Caco-2 (cell line): ENCODE results near the gene B3GLCT. TPM values are rescaled to one million over a fixed set of nuclear protein-coding genes. Genes with fewer than 3 reads are reported as not detected.
"Not testable (repeated sequence)": the region's sequence is repeated elsewhere in the genome, so short reads cannot be mapped to it uniquely, and the experiment has no call there.

Experiments
- BruUV-seq: library from RNA; stranded (reverse); fragments of 400-500 nt; replicated peaks from 2 replicates; lab custom pipeline; 2021; lab: Mats Ljungman, UMichigan
- CTCF ChIA-PET: fragments of 300-600 bp; sonication (Branson Sonifier 250); formaldehyde crosslinking; loops from one replicate; lab custom pipeline; 2022; ENCODE audit warnings: antibody characterized with exemption; lab: Charles Lee
- POLR2A ChIA-PET: fragments of 300-600 bp; sonication (Branson Sonifier 250); formaldehyde crosslinking; loops from one replicate; lab custom pipeline; 2022; ENCODE audit warnings: antibody characterized with exemption; lab: Charles Lee
- DNase-seq, 2 experiments: peaks; one replicate each; pipeline versions ENCODE4 v3.0.0 to v3.0.0-alpha.2; 2020 to 2022
- H3K27me3 ChIP-seq: replicated peaks from 2 replicates; pipeline ENCODE4 v1.6.0; 2011; ENCODE audit warnings: low read length; ENCODE audit not compliant: control insufficient read depth, insufficient read depth
- H3K36me3 ChIP-seq: 2 replicates; pipeline ENCODE4 v1.5.1; 2011; ENCODE audit warnings: low read length; ENCODE audit not compliant: control insufficient read depth, insufficient read depth
- H3K4me1 ChIP-seq: fragments of 250-450 bp; sonication (Bioruptor Pico); 2 replicates; pipeline ENCODE4 v1.5.1; 2020; ENCODE audit warnings: mild to moderate bottlenecking
- H3K4me3 ChIP-seq: 2 replicates; pipeline ENCODE4 v1.5.1; 2011; ENCODE audit warnings: low read depth, mild to moderate bottlenecking, control low read depth, low read length
- H3K9me3 ChIP-seq: fragments of 250-450 bp; sonication (Bioruptor Pico); 2 replicates; pipeline ENCODE4 v1.5.1; 2020; ENCODE audit warnings: mild to moderate bottlenecking, moderate library complexity
- H3K27ac Mint-ChIP-seq: one replicate; pipeline ENCODE4 v1.8.0; 2022; ENCODE audit warnings: mixed read lengths; ENCODE audit not compliant: unreplicated experiment
- H3K27me3 Mint-ChIP-seq: one replicate; pipeline ENCODE4 v1.8.0; 2022; ENCODE audit warnings: mixed read lengths; ENCODE audit not compliant: insufficient read depth, unreplicated experiment
- H3K36me3 Mint-ChIP-seq: one replicate; pipeline ENCODE4 v1.8.0; 2022; ENCODE audit warnings: mild to moderate bottlenecking, mixed read lengths; ENCODE audit not compliant: insufficient read depth, unreplicated experiment
- H3K4me1 Mint-ChIP-seq: one replicate; pipeline ENCODE4 v1.8.0; 2022; ENCODE audit warnings: low read depth, mixed read lengths; ENCODE audit not compliant: unreplicated experiment
- H3K4me3 Mint-ChIP-seq: one replicate; pipeline ENCODE4 v1.8.0; 2022; ENCODE audit warnings: mild to moderate bottlenecking, moderate library complexity, mixed read lengths; ENCODE audit not compliant: unreplicated experiment
- H3K9me3 Mint-ChIP-seq: one replicate; pipeline ENCODE4 v1.8.0; 2022; ENCODE audit warnings: mixed read lengths; ENCODE audit not compliant: unreplicated experiment
- CTCF ChIP-seq, 2 experiments: fragments of 200-600 bp in 1 of 2; IDR thresholded peaks; 1 replicate in 1 of 2; 2 replicates in 1 of 2; pipeline versions ENCODE4 v1.5.1 to v1.8.0; 2011 to 2022; ENCODE audit warnings: antibody characterized with exemption in 1 of 2, control low read depth in 1 of 2, inconsistent platforms in 1 of 2, low read depth in 1 of 2, low read length in 1 of 2, mild to moderate bottlenecking in 1 of 2, moderate library complexity in 1 of 2; ENCODE audit not compliant: insufficient read depth in 1 of 2, severe bottlenecking in 1 of 2, unreplicated experiment in 1 of 2
- intact Hi-C: fragments of 100-400 bp; cut with micrococcal nuclease; formaldehyde crosslinking; loops from one replicate; pipeline ENCODE4 v1.10.0; 2022; ENCODE audit not compliant: unreplicated experiment
- total RNA-seq: library from RNA; stranded (reverse); gene quantifications from 2 replicates; pipeline ENCODE4 v1.2.3, GENCODE V29; 2022

The B3GLCT gene
- total RNA-seq, 1 experiment from 2014 or later: 4.5 TPM

GRCh38 chr13:31175847-31176532 lies 23.8 kb upstream of the B3GLCT start:
- Histone ChIP-seq H3K27me3 (no peaks in the 10 kb centered on the region), H3K4me1 (peaks cover 18% of the 10 kb centered on the region), H3K9me3 (no peaks in the 10 kb centered on the region; the same call in 1 of the 2 replicates), H3K36me3 (no peaks in the 10 kb centered on the region), H3K4me3 (no peak overlapping the region)
- no peak for TF ChIP-seq CTCF (IDR thresholded peaks at IDR 0.05; ENCODE audit: insufficient read depth in 1 of 2, low read depth in 1 of 2, low read length in 1 of 2, severe bottlenecking in 1 of 2, unreplicated experiment in 1 of 2)
- BruUV-seq: no TSS peak
- peaks cover 17% of the 10 kb centered on the region for H3K4me1 Mint-ChIP-seq
- POLR2A ChIA-PET: no interaction called here
- intact Hi-C loops: loop anchor here (10.0 kb wide), 1 partner anchor 249 kb away; no protein-coding TSS in a partner anchor
- no peaks in the 10 kb centered on the region for H3K27me3 Mint-ChIP-seq
- peaks cover 5% of the 10 kb centered on the region for H3K36me3 Mint-ChIP-seq
- no peak overlapping the region for H3K4me3 Mint-ChIP-seq
- peaks cover 10% of the 10 kb centered on the region for H3K9me3 Mint-ChIP-seq
- no peak for DNase-seq
- no peak overlapping the region for H3K27ac Mint-ChIP-seq
- CTCF ChIA-PET: interaction anchor here (0.9 kb wide), 1 partner anchor 248 kb away, joined by 3 read pairs; no protein-coding TSS in a partner anchor

GRCh38 chr13:31177813-31178495 lies 21.8 kb upstream of the B3GLCT start:
- BruUV-seq, H3K27me3 Mint-ChIP-seq, H3K36me3 ChIP-seq, H3K4me3 ChIP-seq, DNase-seq, H3K4me3 Mint-ChIP-seq, H3K9me3 ChIP-seq, H3K4me1 ChIP-seq, H3K4me1 Mint-ChIP-seq, H3K27me3 ChIP-seq, H3K36me3 Mint-ChIP-seq, CTCF ChIA-PET, H3K27ac Mint-ChIP-seq, POLR2A ChIA-PET: not testable (repeated sequence)
- H3K9me3 Mint-ChIP-seq: peaks cover 10% of the 10 kb centered on the region
- intact Hi-C loops: loop anchor here (10.0 kb wide), 1 partner anchor 247 kb away; no protein-coding TSS in a partner anchor

- Histone ChIP-seq H3K4me3 (no peak overlapping the region), H3K9me3 (no peaks in the 10 kb centered on the region; the same call in 1 of the 2 replicates), H3K4me1 (no peaks in the 10 kb centered on the region), H3K36me3 (no peaks in the 10 kb centered on the region), H3K27me3 (no peaks in the 10 kb centered on the region)
- POLR2A ChIA-PET: no interaction called here
- H3K4me1 Mint-ChIP-seq: no peaks in the 10 kb centered on the region
- intact Hi-C loops: loop anchor here (10.0 kb wide), 1 partner anchor 246 kb away; no protein-coding TSS in a partner anchor
- no peak overlapping the region for H3K27ac Mint-ChIP-seq
- no peak overlapping the region for H3K4me3 Mint-ChIP-seq
- CTCF ChIA-PET: no interaction called here
- peaks cover 10% of the 10 kb centered on the region for H3K9me3 Mint-ChIP-seq
- no peak for TF ChIP-seq CTCF (IDR thresholded peaks at IDR 0.05; ENCODE audit: insufficient read depth in 1 of 2, low read depth in 1 of 2, low read length in 1 of 2, severe bottlenecking in 1 of 2, unreplicated experiment in 1 of 2)
- no peaks in the 10 kb centered on the region for H3K27me3 Mint-ChIP-seq
- DNase-seq: no peak
- H3K36me3 Mint-ChIP-seq: peaks cover 5% of the 10 kb centered on the region
- no TSS peak for BruUV-seq
Observed at GRCh38 chr13:31179241-31179640, 20.5 kb upstream of the B3GLCT start.
